Urothelium cell line (cell line): ENCODE data around the gene SYT5.
A peak's percentile ranks its signal among the peaks of the same experiment; 100 is the strongest.
"Not testable (repeated sequence)": the region's sequence is repeated elsewhere in the genome, so short reads cannot be mapped to it uniquely, and the experiment has no call there.

Experiments used
- DNase-seq: peaks from one replicate; pipeline ENCODE4 v3.0.0; 2011; ENCODE audit warnings: low spot score, mixed read lengths
- FAIRE-seq: peaks from 2 replicates; lab custom pipeline; 2011; peaks lifted over from hg19 to GRCh38; lab: Jason Lieb, UNC

Gene SYT5

DNA sequence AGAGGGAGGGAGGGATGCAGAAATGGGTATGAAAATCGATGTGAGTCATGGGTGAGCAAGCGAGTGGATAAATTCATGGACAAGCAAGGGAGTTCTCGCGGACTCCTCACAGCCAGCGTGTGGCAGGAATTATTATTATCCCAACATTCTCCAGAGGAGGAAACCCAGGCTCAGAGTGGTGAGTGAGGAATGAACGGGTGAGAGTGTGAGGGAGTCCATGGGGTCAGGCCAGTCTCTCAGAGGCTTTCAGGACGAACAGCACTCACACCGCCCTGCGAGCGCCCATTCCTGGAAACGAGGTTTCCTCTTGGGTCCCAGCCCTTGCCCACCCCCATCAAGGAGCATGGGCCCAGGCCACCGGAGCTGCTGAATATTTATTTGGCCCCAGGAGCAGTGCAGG, 7.3 kb downstream of the SYT5 start:
- FAIRE-seq, result no peak
- no peak for DNase-seq

- not testable (repeated sequence) for FAIRE-seq
Observed at GRCh38 chr19:55172318-55172717, 7.8 kb downstream of the SYT5 start.

GRCh38 chr19:55171440-55171839, 8.6 kb downstream of the SYT5 start:
- FAIRE-seq (no peak), DNase-seq (no peak)

More at GRCh38 chr19:55172318-55172717, 7.8 kb downstream of the SYT5 start:
- DNase-seq, result not testable (repeated sequence)

- no peak for FAIRE-seq
Observed at GRCh38 chr19:55169136-55169535, 11.0 kb downstream of the SYT5 start.

GRCh38 chr19:55166530-55167268, 13.4 kb downstream of the SYT5 start, which contains the start of gene DNAAF3:
Gene DNAAF3 (minus strand): TSS chr19:55166613. CDS start chr19:55166413, 200 bp downstream.
- DNase-seq, result peak; percentile 99
- peak; percentile 63 for FAIRE-seq

More at GRCh38 chr19:55169136-55169535, 11.0 kb downstream of the SYT5 start:
- DNase-seq, result no peak

DNA sequence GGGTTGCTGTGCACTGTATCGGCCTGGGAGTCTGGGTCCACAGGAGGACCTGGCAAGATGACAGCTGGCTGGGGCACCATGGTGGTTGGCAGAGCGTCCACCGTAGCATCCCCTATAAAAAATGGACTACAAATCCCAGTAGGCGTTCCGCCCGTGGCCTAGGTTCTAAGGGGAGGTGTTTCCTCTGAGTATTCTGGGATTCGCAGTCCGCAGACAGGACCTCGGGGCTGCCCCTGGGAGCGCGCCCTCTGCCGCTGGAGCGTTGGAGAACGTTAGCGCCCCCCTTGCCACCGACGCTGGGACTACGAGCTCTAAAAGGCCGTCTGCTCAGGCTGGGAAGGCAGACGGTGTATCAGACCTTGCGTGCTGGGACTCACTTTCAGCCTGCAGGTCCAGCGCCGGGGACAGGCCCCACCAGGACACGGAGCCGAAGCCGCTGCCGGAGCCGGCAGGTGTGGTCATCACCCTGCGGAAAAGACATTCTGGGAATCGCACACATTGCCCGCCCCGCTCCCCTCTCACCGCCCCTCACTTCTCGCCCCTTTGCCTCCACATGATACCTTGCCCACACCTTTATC, 14.0 kb downstream of the SYT5 start:
- no peak for FAIRE-seq

DNA sequence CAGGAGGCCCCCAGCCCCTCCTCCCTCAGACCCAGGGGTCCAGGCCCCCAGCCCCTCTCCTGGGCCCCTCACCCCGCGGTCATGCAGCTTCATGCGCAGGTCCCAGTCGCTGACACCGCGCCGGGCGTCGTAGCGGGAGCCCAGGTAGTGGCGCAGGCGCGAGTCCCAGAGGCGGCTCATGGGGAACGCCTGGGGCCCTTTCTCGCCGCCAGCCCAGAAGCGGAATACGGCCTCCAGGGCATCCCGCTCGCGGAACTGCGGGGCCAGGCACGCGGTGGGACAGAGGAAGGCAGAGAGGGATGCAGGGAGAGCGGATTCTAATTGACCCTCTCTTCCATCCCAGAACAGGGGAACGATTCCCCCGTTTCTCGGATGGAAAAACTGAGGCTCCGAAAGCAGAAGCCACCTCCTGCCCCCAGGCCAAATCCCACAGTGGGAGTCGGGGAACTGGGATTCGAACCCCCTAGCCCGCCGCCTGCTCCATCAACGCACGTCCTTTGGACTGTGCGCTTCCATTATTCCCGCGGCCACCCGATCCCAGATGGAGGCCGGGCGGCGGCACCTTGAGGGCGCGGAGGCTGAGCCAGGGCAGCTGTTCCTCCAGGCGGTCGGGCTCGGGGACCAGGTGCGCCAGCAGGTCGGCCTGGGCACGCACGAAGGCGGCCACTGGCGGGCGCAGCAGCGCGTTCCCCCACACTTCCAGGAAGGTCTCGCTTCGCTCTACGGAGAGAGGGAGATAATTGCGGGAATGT, 18.3 kb downstream of the SYT5 start:
- DNase-seq (no peak), FAIRE-seq (no peak)

More for the DNA sequence above, 14.0 kb downstream of the SYT5 start:
- DNase-seq, result peak; percentile 86

- FAIRE-seq (no peak), DNase-seq (no peak)
Observed at GRCh38 chr19:55160986-55161365, 19.1 kb downstream of the SYT5 start.

- peak; percentile 97 for DNase-seq
- FAIRE-seq, result no peak
Observed at GRCh38 chr19:55160128-55160985, 19.7 kb downstream of the SYT5 start.

GRCh38 chr19:55158848-55159749, 21.0 kb downstream of the SYT5 start:
- DNase-seq, result no peak
- no peak for FAIRE-seq

- FAIRE-seq, result no peak
- DNase-seq, result no peak
Observed at GRCh38 chr19:55158423-55158822, 21.7 kb downstream of the SYT5 start.

- FAIRE-seq (no peak), DNase-seq (no peak)
Observed at GRCh38 chr19:55157064-55157908, 22.8 kb downstream of the SYT5 start, which contains the start of gene TNNI3. Gene TNNI3 (minus strand): TSS chr19:55157732. CDS start chr19:55157589, 143 bp downstream.

DNA sequence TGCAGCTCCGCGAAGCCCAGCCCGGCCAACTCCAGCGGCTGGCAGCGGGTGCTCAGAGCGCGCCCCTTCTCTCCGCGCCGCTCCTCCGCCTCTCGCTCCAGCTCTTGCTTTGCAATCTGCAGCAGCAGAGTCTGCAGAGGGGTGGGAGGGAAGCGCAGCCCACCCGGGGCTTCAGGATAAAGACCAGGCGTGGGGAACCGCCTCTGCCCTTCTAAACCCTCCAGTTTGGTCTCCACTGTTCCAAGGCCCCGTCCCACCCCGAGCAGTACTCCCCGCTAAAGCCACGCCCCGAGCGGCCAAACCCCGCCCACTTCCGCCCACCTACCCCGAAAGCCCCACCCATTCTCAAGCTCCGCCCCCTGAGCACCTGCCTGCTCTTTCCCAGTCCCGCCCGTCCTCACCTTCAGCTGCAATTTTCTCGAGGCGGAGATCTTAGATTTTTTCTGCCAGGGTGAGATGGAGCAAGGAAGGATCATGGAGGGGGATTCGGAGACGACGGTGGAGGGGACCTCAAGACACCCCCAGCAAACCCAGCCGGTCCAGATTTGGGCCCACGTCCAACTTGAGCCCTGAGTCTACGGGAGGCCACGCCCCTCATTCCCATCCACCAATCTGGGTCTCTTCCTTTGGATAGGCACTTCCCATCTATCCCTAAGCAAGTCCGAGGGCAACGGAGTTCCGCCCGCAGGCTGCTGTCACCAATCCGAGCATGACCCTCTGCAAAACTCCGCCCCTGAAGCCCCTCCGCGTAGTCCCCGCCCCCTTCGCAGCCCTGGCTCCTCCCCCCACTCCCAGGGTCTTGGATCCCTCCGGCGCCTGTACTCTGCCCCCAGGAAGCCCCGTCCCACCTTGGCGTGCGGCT, 23.7 kb downstream of the SYT5 start:
- FAIRE-seq (no peak), DNase-seq (no peak)

- FAIRE-seq, DNase-seq: not testable (repeated sequence)
Observed at GRCh38 chr19:55155784-55156183, 24.3 kb downstream of the SYT5 start.

DNA sequence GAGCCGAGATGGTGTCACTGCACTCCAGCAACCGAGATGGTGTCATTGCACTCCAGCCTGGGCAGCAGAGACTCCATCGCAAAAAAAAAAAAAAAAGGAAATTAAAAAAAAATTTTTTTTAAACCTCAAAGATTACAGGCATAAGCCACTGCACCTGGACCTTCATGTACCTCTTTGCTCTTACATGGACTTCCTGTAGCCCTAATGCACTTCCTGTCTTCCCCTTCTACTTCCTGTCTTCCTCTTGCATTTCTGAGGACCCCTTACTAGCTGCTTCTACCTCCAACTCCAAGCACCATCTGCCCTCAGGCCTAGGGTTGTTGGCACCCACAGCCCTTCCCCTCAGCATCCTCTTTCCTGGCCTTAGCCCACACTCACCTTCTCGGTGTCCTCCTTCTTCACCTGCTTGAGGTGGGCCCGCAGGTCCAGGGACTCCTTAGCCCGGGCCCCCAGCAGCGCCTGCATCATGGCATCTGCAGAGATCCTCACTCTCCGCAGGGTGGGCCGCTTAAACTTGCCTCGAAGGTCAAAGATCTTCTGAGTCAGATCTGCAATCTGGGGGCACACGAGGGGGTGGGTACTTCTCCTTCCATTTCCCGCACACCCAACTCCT, 26.3 kb downstream of the SYT5 start:
- FAIRE-seq (no peak), DNase-seq (no peak)

DNA sequence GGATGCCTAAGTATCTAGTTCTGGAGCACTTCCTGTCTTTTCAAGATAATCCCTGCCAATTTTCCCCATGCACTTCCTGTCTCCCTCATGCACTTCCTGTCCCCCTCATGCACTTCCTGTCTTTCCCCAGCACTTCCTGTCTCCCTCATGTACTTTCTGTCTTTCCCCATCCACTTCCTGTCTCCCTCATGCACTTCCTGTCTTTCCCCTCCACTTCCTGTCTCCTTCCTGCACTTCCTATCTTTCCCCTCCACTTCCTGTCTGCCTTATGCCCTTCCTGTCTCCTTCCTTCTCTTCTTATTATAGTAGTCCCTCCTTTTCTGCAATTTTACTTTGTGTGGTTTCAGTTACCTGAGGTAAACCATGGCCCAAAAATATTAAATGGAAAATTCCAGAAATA, 28.1 kb downstream of the SYT5 start:
- DNase-seq (no peak), FAIRE-seq (no peak)
